HG03196 (cell line): ENCODE results near the gene STOML1.

Experiments used
- ATAC-seq: cut with Tn5 transposase; IDR thresholded peaks from one replicate; pipeline ENCODE4 v1.9.1; 2021; ENCODE audit not compliant: unreplicated experiment

STOML1 gene

DNA sequence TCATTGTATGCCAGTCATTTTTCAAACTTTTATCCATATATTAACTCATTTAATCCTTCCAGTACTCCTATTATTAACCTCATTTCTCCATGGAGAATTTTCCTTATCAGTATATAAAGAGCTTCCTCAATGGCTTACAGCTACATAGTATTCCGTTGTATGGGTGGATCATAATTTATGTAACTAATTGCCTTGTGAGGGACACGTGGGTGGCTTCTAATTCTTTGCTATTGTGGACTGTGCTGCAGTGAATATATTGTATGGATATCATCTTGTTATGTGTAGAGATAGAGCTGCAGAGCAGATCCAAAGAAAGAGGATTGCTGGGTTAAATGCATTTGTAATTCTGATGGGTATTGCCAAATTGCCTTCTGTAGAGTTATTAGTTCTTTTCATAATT is 27.6 kb upstream of the STOML1 start:
- ATAC-seq = no peak

DNA sequence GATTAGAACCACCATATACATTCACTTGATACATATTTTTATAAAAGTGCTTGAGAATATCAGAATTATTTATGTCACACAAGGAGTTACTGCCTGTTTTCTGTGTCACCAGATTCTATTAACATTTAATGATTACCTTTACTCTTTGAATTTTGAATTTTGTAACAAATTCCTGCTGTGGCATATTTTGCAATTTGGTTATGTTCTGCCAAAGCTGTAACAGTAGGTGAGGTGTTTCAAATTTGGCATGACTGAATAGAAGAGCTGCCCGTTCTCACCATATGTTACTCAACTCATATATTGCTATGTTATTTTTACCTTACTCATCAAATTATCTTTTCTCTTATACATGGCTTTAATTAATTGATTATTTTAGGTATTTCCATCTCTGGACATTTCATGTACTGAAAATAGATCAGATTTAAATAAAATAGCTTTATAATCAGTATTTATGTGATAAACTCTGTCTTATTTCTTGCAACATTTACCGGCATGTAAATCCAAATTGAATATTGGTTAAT is 21.3 kb upstream of the STOML1 start:
- no peak for ATAC-seq

GRCh38 chr15:74011610-74012009 is 19.5 kb upstream of the STOML1 start:
- ATAC-seq = no peak

GRCh38 chr15:74010929-74011540 is 18.9 kb upstream of the STOML1 start:
- ATAC-seq = no peak

GRCh38 chr15:74008901-74009300 is 16.8 kb upstream of the STOML1 start:
- no peak for ATAC-seq

DNA sequence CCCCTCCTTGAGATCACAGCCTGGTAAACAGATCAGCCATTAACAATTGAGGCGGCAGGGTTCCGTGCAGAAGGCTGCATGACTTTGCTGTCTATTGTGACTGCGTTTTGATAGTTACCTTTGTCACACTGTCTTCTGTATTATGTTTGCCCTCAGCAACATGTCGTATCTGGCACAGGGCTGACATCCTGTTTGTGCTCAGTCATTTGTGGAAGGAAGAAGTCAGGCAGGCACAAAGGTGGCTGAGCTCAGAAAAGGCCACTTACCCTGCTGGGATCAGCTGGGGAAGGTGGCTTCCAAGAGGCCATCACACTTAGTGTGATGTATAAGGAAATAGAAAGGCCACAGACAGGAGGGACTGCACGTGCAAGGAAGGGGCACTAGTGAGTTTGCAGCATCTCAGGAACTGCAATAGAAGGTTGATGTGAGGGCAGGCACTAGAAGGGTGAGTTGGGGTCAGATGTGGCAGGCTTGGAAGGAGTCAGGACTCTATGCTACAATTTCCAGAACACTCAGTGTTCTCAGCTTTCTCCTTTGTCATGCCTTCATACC is 15.8 kb upstream of the STOML1 start:
- no peak for ATAC-seq

GRCh38 chr15:74006774-74007639 is 14.9 kb upstream of the STOML1 start:
- ATAC-seq = no peak

DNA sequence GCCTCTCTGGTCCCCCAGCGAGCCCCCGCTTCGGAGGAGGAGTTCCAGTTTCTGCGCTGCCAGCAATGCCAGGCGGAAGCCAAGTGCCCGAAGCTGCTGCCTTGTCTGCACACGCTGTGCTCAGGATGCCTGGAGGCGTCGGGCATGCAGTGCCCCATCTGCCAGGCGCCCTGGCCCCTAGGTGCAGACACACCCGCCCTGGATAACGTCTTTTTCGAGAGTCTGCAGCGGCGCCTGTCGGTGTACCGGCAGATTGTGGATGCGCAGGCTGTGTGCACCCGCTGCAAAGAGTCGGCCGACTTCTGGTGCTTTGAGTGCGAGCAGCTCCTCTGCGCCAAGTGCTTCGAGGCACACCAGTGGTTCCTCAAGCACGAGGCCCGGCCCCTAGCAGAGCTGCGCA is 5.9 kb upstream of the STOML1 start:
- ATAC-seq = no peak

DNA sequence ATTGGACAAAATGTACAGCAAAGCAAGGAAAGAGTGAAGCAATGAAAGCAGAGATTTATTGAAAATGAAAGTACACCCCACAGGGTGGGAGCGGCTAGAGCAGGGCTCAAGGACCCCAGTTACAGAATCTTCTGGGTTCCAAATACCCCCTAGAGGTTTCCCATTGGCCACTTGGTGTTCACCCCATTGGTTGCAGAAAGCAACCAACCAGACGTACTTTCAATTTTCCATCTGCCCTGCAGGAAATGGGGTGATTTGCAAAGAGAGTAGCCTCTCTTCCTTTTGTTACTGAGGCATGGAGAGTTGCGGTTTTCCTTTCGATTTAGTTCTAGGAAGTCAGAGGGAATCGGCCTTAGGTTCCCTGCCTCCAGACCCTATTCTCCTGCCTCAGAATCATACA is 4.8 kb upstream of the STOML1 start:
- ATAC-seq = no peak

GRCh38 chr15:73996267-73996666 is 4.2 kb upstream of the STOML1 start:
- ATAC-seq = no peak

DNA sequence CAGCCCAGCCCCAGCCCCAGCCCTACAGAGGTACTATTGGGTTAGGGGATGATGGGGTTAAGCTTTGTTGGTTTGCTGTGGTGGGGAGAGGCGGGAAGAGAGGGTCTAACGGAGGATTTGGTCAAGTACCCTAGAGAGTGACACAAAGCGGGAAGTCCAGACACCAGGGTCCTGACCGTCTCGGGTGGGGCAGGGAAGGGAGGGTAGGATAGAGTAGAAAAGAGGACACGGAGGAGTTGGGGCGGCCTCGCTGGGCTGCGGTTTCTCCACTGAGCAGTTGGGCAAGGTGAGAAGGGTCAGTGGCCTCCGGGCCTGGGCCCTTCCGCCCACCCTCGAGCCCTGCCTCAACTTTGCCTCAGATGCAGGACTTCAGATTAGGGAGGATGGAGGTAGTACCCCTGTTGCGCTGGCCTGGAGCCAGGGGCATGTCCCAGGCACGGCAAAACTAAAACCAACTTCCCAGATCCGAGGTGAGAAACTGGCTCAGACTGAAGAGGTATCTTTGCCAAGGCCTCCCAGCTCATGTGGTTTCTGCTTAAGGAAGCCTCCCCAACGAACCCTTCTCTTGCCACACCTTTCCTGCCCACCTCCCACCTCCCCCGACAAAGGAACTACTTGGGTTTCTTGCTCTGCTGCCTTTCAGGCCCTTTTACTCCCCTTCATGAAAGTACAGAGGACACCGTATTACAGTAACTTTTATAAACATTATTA is 3.0 kb upstream of the STOML1 start:
- no peak for ATAC-seq

GRCh38 chr15:73994413-73994883 is 2.4 kb upstream of the STOML1 start, which contains the start of gene PML:
Gene PML (plus strand): TSS chr15:73994716. CDS start chr15:73994813, 97 bp downstream.
- peak; percentile 62 for ATAC-seq

GRCh38 chr15:73993211-73993994 is 1.3 kb upstream of the STOML1 start:
- ATAC-seq = no peak

GRCh38 chr15:73992594-73992898 is 451 bp upstream of the STOML1 start:
- no peak for ATAC-seq

DNA sequence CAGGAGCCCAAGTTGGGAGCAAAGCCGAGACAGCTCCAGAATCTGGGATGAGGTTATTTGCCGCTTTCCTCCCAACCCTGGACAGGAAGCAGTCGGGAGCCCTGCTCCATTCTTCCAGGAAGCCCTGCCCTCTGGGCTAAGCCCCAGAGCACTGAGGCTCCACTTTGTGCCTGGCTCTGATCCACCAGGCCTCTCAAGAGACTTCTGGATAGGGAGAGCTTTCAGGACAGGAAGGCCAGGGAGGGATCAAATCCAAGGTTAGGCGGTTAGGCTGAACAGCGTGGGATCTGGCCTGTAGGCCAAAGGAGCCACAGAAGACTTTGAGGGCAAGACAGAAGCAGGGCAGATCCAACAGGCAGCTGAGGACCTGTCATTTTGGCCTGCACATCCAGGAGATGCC is 835 bp downstream of the STOML1 start:
- no peak for ATAC-seq

DNA sequence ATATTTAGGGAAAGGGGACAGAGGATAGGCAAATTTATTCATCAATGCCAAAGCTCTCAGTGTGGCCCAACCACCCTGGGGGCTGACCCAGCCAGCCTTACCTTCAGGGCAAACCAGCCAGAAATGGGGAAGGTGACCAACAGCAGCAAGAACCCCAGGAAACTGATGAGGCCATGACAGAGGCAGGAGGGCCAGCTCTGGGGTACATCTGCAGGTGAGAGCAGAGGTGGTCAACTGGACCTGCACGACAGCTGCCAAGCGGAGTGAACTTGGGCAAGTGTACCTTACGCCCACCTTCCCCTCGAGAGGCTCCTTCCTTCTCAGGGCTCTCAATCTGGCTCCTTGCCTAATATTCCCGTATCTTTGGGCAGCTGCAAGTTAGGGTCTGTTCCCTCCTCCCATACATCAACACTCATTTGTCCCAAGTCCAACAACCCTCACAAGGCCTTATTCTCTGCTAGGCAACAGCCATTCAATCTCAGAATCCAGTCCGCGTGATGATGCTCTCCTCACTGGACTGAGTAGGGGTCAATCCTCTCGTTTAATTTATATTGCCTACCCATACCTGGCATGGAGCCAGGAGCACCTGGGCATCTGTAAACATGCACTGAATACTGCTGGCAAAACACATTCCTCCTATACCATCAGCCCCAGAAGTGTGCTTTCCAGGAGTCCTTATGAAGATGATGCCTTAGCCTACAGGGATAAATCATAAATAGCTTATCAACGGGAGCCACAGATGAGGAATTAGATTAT is 1.7 kb downstream of the STOML1 start:
- ATAC-seq = no peak

GRCh38 chr15:73989001-73989798 is 2.9 kb downstream of the STOML1 start:
- ATAC-seq = no peak

GRCh38 chr15:73988445-73988969 is 3.6 kb downstream of the STOML1 start:
- no peak for ATAC-seq
